KMS-11 (cell line): ENCODE results near the gene SEMA3G.

Experiments used
- H2AFZ ChIP-seq: fragments of 200-600 bp; sonication (generic); 2 replicates; pipeline ENCODE4 v1.6.1; 2016; ENCODE audit warnings: antibody characterized with exemption, mixed run types, low read depth
- H3K27ac ChIP-seq: fragments of 200-600 bp; sonication (generic); 2 replicates; pipeline ENCODE4 v1.6.1; 2016; ENCODE audit warnings: mild to moderate bottlenecking, mixed run types
- H3K27me3 ChIP-seq: fragments of 200-600 bp; sonication (generic); 2 replicates; pipeline ENCODE4 v1.6.1; 2017; ENCODE audit warnings: mild to moderate bottlenecking, low read depth, mixed run types, moderate library complexity; ENCODE audit not compliant: insufficient read depth
- H3K36me3 ChIP-seq: fragments of 200-600 bp; sonication (generic); 2 replicates; pipeline ENCODE4 v1.6.1; 2017; ENCODE audit warnings: mild to moderate bottlenecking, mixed run types; ENCODE audit not compliant: insufficient read depth
- H3K4me1 ChIP-seq: fragments of 200-600 bp; sonication (generic); 2 replicates; pipeline ENCODE4 v1.6.1; 2016; ENCODE audit warnings: mild to moderate bottlenecking, low read depth, mixed run types; ENCODE audit not compliant: poor library complexity, severe bottlenecking
- H3K4me2 ChIP-seq: fragments of 200-600 bp; sonication (generic); 2 replicates; pipeline ENCODE4 v1.7.0; 2016; ENCODE audit warnings: mild to moderate bottlenecking, mixed run types
- H3K4me3 ChIP-seq: fragments of 200-600 bp; sonication (generic); IDR thresholded peaks from 2 replicates; pipeline ENCODE4 v1.6.1; 2017; ENCODE audit warnings: low read depth, low read length, mixed read lengths; ENCODE audit not compliant: insufficient read depth
- H3K79me2 ChIP-seq: fragments of 200-600 bp; sonication (generic); 2 replicates; pipeline ENCODE4 v1.6.1; 2016; ENCODE audit warnings: low read depth, mixed run types; ENCODE audit not compliant: insufficient read depth
- H3K9ac ChIP-seq: fragments of 200-600 bp; sonication (generic); 2 replicates; pipeline ENCODE4 v1.6.1; 2016; ENCODE audit warnings: mild to moderate bottlenecking, mixed run types
- H4K20me1 ChIP-seq: fragments of 200-600 bp; sonication (generic); 2 replicates; pipeline ENCODE4 v1.6.1; 2016; ENCODE audit warnings: mild to moderate bottlenecking, mixed run types; ENCODE audit not compliant: insufficient read depth
- CTCF ChIP-seq: fragments of 200-600 bp; sonication (generic); conservative IDR thresholded peaks from 2 replicates; pipeline ENCODE4 v1.6.1; 2017; ENCODE audit warnings: low read depth, mild to moderate bottlenecking, antibody characterized with exemption, low read length, moderate library complexity, mixed read lengths

Gene SEMA3G

GRCh38 chr3:52468336-52468735 is 23.4 kb upstream of the SEMA3G start:
- Histone ChIP-seq H4K20me1 (no peaks in the 10 kb centered on the region), H3K4me1 (peaks cover 22% of the 10 kb centered on the region), H3K36me3 (no peaks in the 10 kb centered on the region), H3K27ac (peak overlapping the region; percentile 35; the same call in 1 of the 2 replicates), H2AFZ (no peak overlapping the region), H3K79me2 (no peaks in the 10 kb centered on the region), H3K4me3 (no peak overlapping the region), H3K9ac (no peak overlapping the region), H3K27me3 (no peaks in the 10 kb centered on the region), H3K4me2 (no peak overlapping the region)
- no peak for TF ChIP-seq CTCF

GRCh38 chr3:52463416-52463815 is 18.5 kb upstream of the SEMA3G start:
- Histone ChIP-seq H3K36me3 (no peaks in the 10 kb centered on the region), H3K9ac (no peak overlapping the region), H3K27ac (no peak overlapping the region), H3K4me3 (no peak overlapping the region), H3K79me2 (no peaks in the 10 kb centered on the region), H3K27me3 (no peaks in the 10 kb centered on the region), H3K4me1 (peaks cover 8% of the 10 kb centered on the region), H4K20me1 (no peaks in the 10 kb centered on the region), H3K4me2 (no peak overlapping the region), H2AFZ (no peak overlapping the region)
- no peak for TF ChIP-seq CTCF

- H3K4me2 ChIP-seq: no peak overlapping the region
Observed at GRCh38 chr3:52461874-52462273, 17.0 kb upstream of the SEMA3G start.

GRCh38 chr3:52458770-52459545 is 14.1 kb upstream of the SEMA3G start:
- Histone ChIP-seq H4K20me1 (no peaks in the 10 kb centered on the region), H3K27ac (no peak overlapping the region), H3K79me2 (peaks cover 12% of the 10 kb centered on the region; the same call in 1 of the 2 replicates), H3K27me3 (no peaks in the 10 kb centered on the region), H3K4me2 (no peak overlapping the region), H3K4me1 (peaks cover 8% of the 10 kb centered on the region), H3K36me3 (no peaks in the 10 kb centered on the region), H3K4me3 (no peak overlapping the region), H2AFZ (no peak overlapping the region), H3K9ac (no peak overlapping the region)
- no peak for TF ChIP-seq CTCF

More at GRCh38 chr3:52461874-52462273, 17.0 kb upstream of the SEMA3G start:
- no peak overlapping the region for H3K27ac ChIP-seq
- no peaks in the 10 kb centered on the region for H4K20me1 ChIP-seq
- no peak overlapping the region for H3K4me3 ChIP-seq
- TF ChIP-seq CTCF: no peak
- 0 out of 2 replicates have a peak, but pooled peaks cover 5% of the 10 kb centered on the region for H3K79me2 ChIP-seq
- no peaks in the 10 kb centered on the region for H3K27me3 ChIP-seq
- no peak overlapping the region for H3K9ac ChIP-seq
- no peak overlapping the region for H2AFZ ChIP-seq
- no peaks in the 10 kb centered on the region for H3K36me3 ChIP-seq
- peaks cover 3% of the 10 kb centered on the region for H3K4me1 ChIP-seq
